Testis (tissue), 2 donors: ENCODE data around the gene BNC2.

Source experiments
- POLR2A ChIP-seq: fragments of 450-650 bp; IDR thresholded peaks from one replicate; pipeline ENCODE4 v1.6.1; 2017; ENCODE audit warnings: antibody characterized with exemption, mild to moderate bottlenecking, moderate library complexity
- TF ChIP-seq, protein P1 (sequence below), 3 experiments: fragments of 450-650 bp in 2 of 3; fragments of 200-600 bp in 1 of 3; sonication (generic) in 1 of 3; IDR thresholded peaks; one replicate each; pipeline ENCODE4 v1.5.1; 2016 to 2019; ENCODE audit warnings: antibody characterized with exemption in 3 of 3, mild to moderate bottlenecking in 2 of 3, moderate library complexity in 1 of 3

DNA sequence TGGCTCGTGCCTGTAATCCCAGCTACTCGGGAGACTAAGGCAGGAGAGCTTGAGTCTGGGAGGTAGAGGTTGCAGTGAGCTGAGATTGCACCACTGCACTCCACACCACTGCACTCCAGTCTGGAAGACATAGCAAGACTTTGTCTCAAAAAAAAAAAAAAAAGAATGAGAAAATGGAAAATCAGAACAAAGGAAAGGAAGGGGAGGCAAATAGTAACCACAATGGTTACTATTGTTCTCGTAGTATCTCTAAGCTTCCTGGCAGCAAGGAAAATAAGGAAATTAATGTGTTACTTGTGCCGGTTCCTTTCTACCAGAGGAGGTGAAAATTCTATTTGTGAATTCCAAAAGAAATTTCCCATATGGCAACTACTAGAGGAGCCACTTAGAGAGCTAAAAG, 48.5 kb upstream of the BNC2 start:
- TF ChIP-seq, protein P1, sequence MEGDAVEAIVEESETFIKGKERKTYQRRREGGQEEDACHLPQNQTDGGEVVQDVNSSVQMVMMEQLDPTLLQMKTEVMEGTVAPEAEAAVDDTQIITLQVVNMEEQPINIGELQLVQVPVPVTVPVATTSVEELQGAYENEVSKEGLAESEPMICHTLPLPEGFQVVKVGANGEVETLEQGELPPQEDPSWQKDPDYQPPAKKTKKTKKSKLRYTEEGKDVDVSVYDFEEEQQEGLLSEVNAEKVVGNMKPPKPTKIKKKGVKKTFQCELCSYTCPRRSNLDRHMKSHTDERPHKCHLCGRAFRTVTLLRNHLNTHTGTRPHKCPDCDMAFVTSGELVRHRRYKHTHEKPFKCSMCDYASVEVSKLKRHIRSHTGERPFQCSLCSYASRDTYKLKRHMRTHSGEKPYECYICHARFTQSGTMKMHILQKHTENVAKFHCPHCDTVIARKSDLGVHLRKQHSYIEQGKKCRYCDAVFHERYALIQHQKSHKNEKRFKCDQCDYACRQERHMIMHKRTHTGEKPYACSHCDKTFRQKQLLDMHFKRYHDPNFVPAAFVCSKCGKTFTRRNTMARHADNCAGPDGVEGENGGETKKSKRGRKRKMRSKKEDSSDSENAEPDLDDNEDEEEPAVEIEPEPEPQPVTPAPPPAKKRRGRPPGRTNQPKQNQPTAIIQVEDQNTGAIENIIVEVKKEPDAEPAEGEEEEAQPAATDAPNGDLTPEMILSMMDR (IDR thresholded peaks at IDR 0.05), result no peak
- no peak for TF ChIP-seq POLR2A
